ENCODE results near the gene CHST8. TPM values are rescaled to one million over a fixed set of nuclear protein-coding genes. Genes with fewer than 3 reads are reported as not detected.

Gene CHST8
- total and polyA plus RNA-seq, 4 donors, result 0.05 to 0.07 TPM; not detected in 2

GRCh38 chr19:33578697-33579096, 43.1 kb upstream of the CHST8 start:
- WGBS, result 77% methylated on average over 3 of the region's 3 CpGs
- peaks cover 5 to 8% (median 7%) of the 10 kb centered on the region in 4 donors for H3K9me3 ChIP-seq (ENCODE audit: control insufficient read depth in 4 of 4, low read length in 3 of 4)

More at GRCh38 chr19:33578697-33579096, 43.1 kb upstream of the CHST8 start:
- H3K36me3 ChIP-seq (ENCODE audit: control insufficient read depth in 4 of 4, insufficient read depth in 3 of 4, low read depth in 1 of 4, low read length in 3 of 4), result no peaks in the 10 kb centered on the region
- no peak for DNase-seq (ENCODE audit: low spot score)
- no peak overlapping the region for H3K9ac ChIP-seq (ENCODE audit: low read depth in 1 of 2, low read length in 2 of 2)
- H3K4me3 ChIP-seq (ENCODE audit: low read depth in 1 of 3, low read length in 3 of 3), result no peak overlapping the region
- H3K4me1 ChIP-seq (ENCODE audit: control insufficient read depth in 4 of 4, insufficient read depth in 4 of 4, low read length in 3 of 4), result peaks cover 0 to 6% (median 2%) of the 10 kb centered on the region in 4 donors
- H3K27ac ChIP-seq (ENCODE audit: low read depth in 1 of 2, low read length in 2 of 2), result no peak overlapping the region
- H3K27me3 ChIP-seq (ENCODE audit: control insufficient read depth in 4 of 4, insufficient read depth in 4 of 4, low read length in 3 of 4), result no peaks in the 10 kb centered on the region
- TF ChIP-seq HNF4A (conservative IDR thresholded peaks at IDR 0.05), result no peak
- no peak for TF ChIP-seq YY1 (IDR thresholded peaks at IDR 0.05)
- TF ChIP-seq SP1 (IDR thresholded peaks at IDR 0.05), result no peak
- TF ChIP-seq HNF4G (IDR thresholded peaks at IDR 0.05), result no peak
- TF ChIP-seq ATF3 (IDR thresholded peaks at IDR 0.05), result no peak
- no peak for TF ChIP-seq NR2F2 (IDR thresholded peaks at IDR 0.05)
- TF ChIP-seq JUND (IDR thresholded peaks at IDR 0.05), result no peak
- no peak for TF ChIP-seq GABPA (IDR thresholded peaks at IDR 0.05 in 1 of 2, conservative IDR thresholded peaks at IDR 0.05 in 1 of 2)
- TF ChIP-seq ZBTB33 (IDR thresholded peaks at IDR 0.05), result no peak
- TF ChIP-seq FOXA1 (IDR thresholded peaks at IDR 0.05), result no peak
- no peak for TF ChIP-seq REST (IDR thresholded peaks at IDR 0.05)
- no peak for TF ChIP-seq RXRA (IDR thresholded peaks at IDR 0.05)
- no peak for TF ChIP-seq CTCF (IDR thresholded peaks at IDR 0.05; ENCODE audit: low read depth, low read length, missing input control)
